ENCODE results near the gene TTC39C. TPM values are rescaled to one million over a fixed set of nuclear protein-coding genes. Genes with fewer than 3 reads are reported as not detected.
"Not testable (repeated sequence)": the region's sequence is repeated elsewhere in the genome, so short reads cannot be mapped to it uniquely, and the experiment has no call there.

The TTC39C gene
- total and polyA plus RNA-seq, 2 donors (not counting 1 experiment from before 2014, with no cell fraction given), result 15.8 to 32.0 TPM

DNA sequence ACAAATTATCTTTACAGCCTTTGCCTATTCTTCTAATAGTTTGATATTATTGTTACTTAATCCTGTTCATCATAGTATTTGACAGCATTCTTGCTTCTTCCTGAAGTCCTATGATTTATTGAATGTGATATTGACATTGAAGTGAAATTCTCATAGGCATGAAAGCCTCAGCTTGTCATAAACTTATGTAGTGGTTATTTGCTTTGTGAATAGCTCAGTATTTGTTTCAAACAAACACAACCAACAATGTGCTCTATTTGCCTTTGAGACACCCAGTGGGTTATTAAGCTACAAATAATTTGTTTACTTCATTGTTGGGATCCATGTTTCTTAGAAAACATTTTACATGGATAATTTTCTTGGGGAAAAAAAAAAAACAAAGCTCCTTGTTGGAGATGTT lies 57.2 kb downstream of the TTC39C start:
- Histone ChIP-seq H4K20me1 (ENCODE audit: control insufficient read depth, extremely low read depth, insufficient read depth, low read length) (no peaks in the 10 kb centered on the region), H2AFZ (ENCODE audit: low read length) (no peak overlapping the region), H3K4me2 (ENCODE audit: extremely low read depth, insufficient read depth, low read length) (no peak overlapping the region), H3K36me3 (ENCODE audit: control insufficient read depth, insufficient read depth, low read length) (no peaks in the 10 kb centered on the region), H3K9ac (ENCODE audit: insufficient read depth, low read length) (no peak overlapping the region), H3K9me3 (ENCODE audit: control insufficient read depth, insufficient read depth, low read depth, low read length) (no peaks in the 10 kb centered on the region), H3K27me3 (ENCODE audit: control insufficient read depth, insufficient read depth, low read length) (no peaks in the 10 kb centered on the region), H3K79me2 (ENCODE audit: control insufficient read depth, insufficient read depth, low read length) (no peaks in the 10 kb centered on the region), H3K27ac (ENCODE audit: insufficient read depth, low read length) (no peak overlapping the region), H3K4me3 (replicated peaks in 1 of 4; ENCODE audit: control extremely low read depth in 1 of 4, insufficient read depth in 1 of 4, low read depth in 3 of 4, low read length in 4 of 4) (no peak overlapping the region), H3K4me1 (ENCODE audit: control insufficient read depth, extremely low read depth, insufficient read depth, low read length) (peaks cover 6% of the 10 kb centered on the region)
- no peak for TF ChIP-seq EZH2 (IDR thresholded peaks at IDR 0.05; ENCODE audit: low read length, missing control alignments)
- TF ChIP-seq, protein P1, sequence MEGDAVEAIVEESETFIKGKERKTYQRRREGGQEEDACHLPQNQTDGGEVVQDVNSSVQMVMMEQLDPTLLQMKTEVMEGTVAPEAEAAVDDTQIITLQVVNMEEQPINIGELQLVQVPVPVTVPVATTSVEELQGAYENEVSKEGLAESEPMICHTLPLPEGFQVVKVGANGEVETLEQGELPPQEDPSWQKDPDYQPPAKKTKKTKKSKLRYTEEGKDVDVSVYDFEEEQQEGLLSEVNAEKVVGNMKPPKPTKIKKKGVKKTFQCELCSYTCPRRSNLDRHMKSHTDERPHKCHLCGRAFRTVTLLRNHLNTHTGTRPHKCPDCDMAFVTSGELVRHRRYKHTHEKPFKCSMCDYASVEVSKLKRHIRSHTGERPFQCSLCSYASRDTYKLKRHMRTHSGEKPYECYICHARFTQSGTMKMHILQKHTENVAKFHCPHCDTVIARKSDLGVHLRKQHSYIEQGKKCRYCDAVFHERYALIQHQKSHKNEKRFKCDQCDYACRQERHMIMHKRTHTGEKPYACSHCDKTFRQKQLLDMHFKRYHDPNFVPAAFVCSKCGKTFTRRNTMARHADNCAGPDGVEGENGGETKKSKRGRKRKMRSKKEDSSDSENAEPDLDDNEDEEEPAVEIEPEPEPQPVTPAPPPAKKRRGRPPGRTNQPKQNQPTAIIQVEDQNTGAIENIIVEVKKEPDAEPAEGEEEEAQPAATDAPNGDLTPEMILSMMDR (conservative IDR thresholded peaks at IDR 0.05 in 1 of 2, IDR thresholded peaks at IDR 0.05 in 1 of 2; ENCODE audit: low read depth in 1 of 2, low read length in 2 of 2), result no peak
- DNase-seq (ENCODE audit: low read depth in 2 of 2), result no peak

DNA sequence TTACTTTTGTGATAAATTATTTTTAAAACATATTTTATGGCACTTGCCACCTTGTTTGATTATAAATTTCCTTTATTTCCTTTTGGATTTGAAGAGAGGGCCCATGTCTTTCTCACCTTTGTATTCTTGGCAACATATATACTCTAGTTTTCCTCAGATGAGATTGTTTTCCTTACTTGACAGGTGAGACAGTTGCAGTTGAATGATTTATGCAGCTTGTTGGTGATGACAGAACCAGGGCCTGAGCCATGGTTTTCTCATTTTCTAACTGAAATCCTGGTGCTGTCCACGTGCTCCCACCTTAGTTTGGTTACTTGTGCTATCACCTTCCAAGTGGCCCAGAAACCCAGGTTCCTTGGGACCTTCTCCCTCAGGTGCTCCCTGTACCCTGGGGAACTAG lies 58.2 kb downstream of the TTC39C start:
- no peaks in the 10 kb centered on the region for H4K20me1 ChIP-seq (ENCODE audit: control insufficient read depth, extremely low read depth, insufficient read depth, low read length)
- H3K27ac ChIP-seq (ENCODE audit: insufficient read depth, low read length), result no peak overlapping the region
- H2AFZ ChIP-seq (ENCODE audit: low read length), result no peak overlapping the region
- DNase-seq (ENCODE audit: low read depth in 2 of 2), result no peak
- H3K36me3 ChIP-seq (ENCODE audit: control insufficient read depth, insufficient read depth, low read length), result no peaks in the 10 kb centered on the region
- no peak overlapping the region for H3K4me2 ChIP-seq (ENCODE audit: extremely low read depth, insufficient read depth, low read length)
- H3K9ac ChIP-seq (ENCODE audit: insufficient read depth, low read length), result no peak overlapping the region
- no peaks in the 10 kb centered on the region for H3K27me3 ChIP-seq (ENCODE audit: control insufficient read depth, insufficient read depth, low read length)
- no peak for TF ChIP-seq EZH2 (IDR thresholded peaks at IDR 0.05; ENCODE audit: low read length, missing control alignments)
- TF ChIP-seq, protein P1 (conservative IDR thresholded peaks at IDR 0.05 in 1 of 2, IDR thresholded peaks at IDR 0.05 in 1 of 2; ENCODE audit: low read depth in 1 of 2, low read length in 2 of 2), result no peak
- no peaks in the 10 kb centered on the region for H3K9me3 ChIP-seq (ENCODE audit: control insufficient read depth, insufficient read depth, low read depth, low read length)
- no peaks in the 10 kb centered on the region for H3K79me2 ChIP-seq (ENCODE audit: control insufficient read depth, insufficient read depth, low read length)
- peaks cover 9% of the 10 kb centered on the region for H3K4me1 ChIP-seq (ENCODE audit: control insufficient read depth, extremely low read depth, insufficient read depth, low read length)
- H3K4me3 ChIP-seq (replicated peaks in 1 of 4; ENCODE audit: control extremely low read depth in 1 of 4, insufficient read depth in 1 of 4, low read depth in 3 of 4, low read length in 4 of 4), result no peak overlapping the region

- no peaks in the 10 kb centered on the region for H4K20me1 ChIP-seq (ENCODE audit: control insufficient read depth, extremely low read depth, insufficient read depth, low read length)
- no peak overlapping the region for H3K27ac ChIP-seq (ENCODE audit: insufficient read depth, low read length)
- no peak overlapping the region for H2AFZ ChIP-seq (ENCODE audit: low read length)
- no peak overlapping the region for H3K4me2 ChIP-seq (ENCODE audit: extremely low read depth, insufficient read depth, low read length)
- H3K4me1 ChIP-seq (ENCODE audit: control insufficient read depth, extremely low read depth, insufficient read depth, low read length), result peaks cover 9% of the 10 kb centered on the region
- no peak overlapping the region for H3K4me3 ChIP-seq (replicated peaks in 1 of 4; ENCODE audit: control extremely low read depth in 1 of 4, insufficient read depth in 1 of 4, low read depth in 3 of 4, low read length in 4 of 4)
- no peaks in the 10 kb centered on the region for H3K9me3 ChIP-seq (ENCODE audit: control insufficient read depth, insufficient read depth, low read depth, low read length)
- DNase-seq (ENCODE audit: low read depth in 2 of 2), result no peak
- no peak overlapping the region for H3K9ac ChIP-seq (ENCODE audit: insufficient read depth, low read length)
- no peaks in the 10 kb centered on the region for H3K79me2 ChIP-seq (ENCODE audit: control insufficient read depth, insufficient read depth, low read length)
- H3K36me3 ChIP-seq (ENCODE audit: control insufficient read depth, insufficient read depth, low read length), result no peaks in the 10 kb centered on the region
- TF ChIP-seq EZH2 (IDR thresholded peaks at IDR 0.05; ENCODE audit: low read length, missing control alignments), result no peak
- TF ChIP-seq, protein P1 (conservative IDR thresholded peaks at IDR 0.05 in 1 of 2, IDR thresholded peaks at IDR 0.05 in 1 of 2; ENCODE audit: low read depth in 1 of 2, low read length in 2 of 2), result no peak
- H3K27me3 ChIP-seq (ENCODE audit: control insufficient read depth, insufficient read depth, low read length), result no peaks in the 10 kb centered on the region
Measured at GRCh38 chr18:24073791-24074190, 59.2 kb downstream of the TTC39C start.

DNA sequence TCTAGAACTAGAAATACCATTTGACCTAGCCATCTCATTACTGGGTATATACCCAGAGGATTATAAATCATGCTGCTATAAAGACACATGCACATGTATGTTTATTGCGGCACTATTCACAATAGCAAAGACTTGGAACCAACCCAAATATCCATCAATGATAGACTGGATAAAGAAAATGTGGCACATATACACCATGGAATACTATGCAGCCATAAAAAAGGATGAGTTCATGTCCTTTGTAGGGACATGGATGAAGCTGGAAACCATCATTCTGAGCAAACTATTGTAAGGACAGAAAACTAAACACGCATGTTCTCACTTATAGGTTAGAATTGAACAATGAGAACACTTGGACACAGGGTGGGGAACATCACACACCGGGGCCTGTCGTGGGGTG lies 60.2 kb downstream of the TTC39C start:
- not testable (repeated sequence) for H3K79me2 ChIP-seq (ENCODE audit: control insufficient read depth, insufficient read depth, low read length); H3K9me3 ChIP-seq (ENCODE audit: control insufficient read depth, insufficient read depth, low read depth, low read length); DNase-seq (ENCODE audit: low read depth in 2 of 2); H3K36me3 ChIP-seq (ENCODE audit: control insufficient read depth, insufficient read depth, low read length); H3K9ac ChIP-seq (ENCODE audit: insufficient read depth, low read length); H3K27ac ChIP-seq (ENCODE audit: insufficient read depth, low read length); H3K4me3 ChIP-seq (replicated peaks in 1 of 4; ENCODE audit: control extremely low read depth in 1 of 4, insufficient read depth in 1 of 4, low read depth in 3 of 4, low read length in 4 of 4); H4K20me1 ChIP-seq (ENCODE audit: control insufficient read depth, extremely low read depth, insufficient read depth, low read length); H3K4me1 ChIP-seq (ENCODE audit: control insufficient read depth, extremely low read depth, insufficient read depth, low read length); H3K4me2 ChIP-seq (ENCODE audit: extremely low read depth, insufficient read depth, low read length); H2AFZ ChIP-seq (ENCODE audit: low read length); H3K27me3 ChIP-seq (ENCODE audit: control insufficient read depth, insufficient read depth, low read length)
